Mucosa of rectum (tissue), 2 donors: ENCODE data around the gene NRCAM.

Source experiments
- H3K27ac ChIP-seq, 2 donors: one replicate each; pipeline ENCODE4 v1.7.0; 2013; ENCODE audit warnings: inconsistent platforms in 2 of 2, low read depth in 2 of 2, low read length in 2 of 2
- H3K27me3 ChIP-seq, 2 donors: one replicate each; pipeline ENCODE4 v1.7.0; 2013; ENCODE audit warnings: low read length in 2 of 2; ENCODE audit not compliant: control insufficient read depth in 2 of 2, insufficient read depth in 2 of 2
- H3K36me3 ChIP-seq, 2 donors: one replicate each; pipeline ENCODE4 v1.7.0; 2013; ENCODE audit warnings: low read length in 2 of 2; ENCODE audit not compliant: control insufficient read depth in 2 of 2, insufficient read depth in 2 of 2
- H3K4me1 ChIP-seq, 2 donors: one replicate each; pipeline ENCODE4 v1.7.0; 2013; ENCODE audit warnings: low read length in 2 of 2, mild to moderate bottlenecking in 1 of 2; ENCODE audit not compliant: control insufficient read depth in 2 of 2, insufficient read depth in 2 of 2
- H3K4me3 ChIP-seq, 2 donors: one replicate each; pipeline ENCODE4 v1.7.0; 2013; ENCODE audit warnings: low read length in 2 of 2
- H3K9ac ChIP-seq, 2 donors: one replicate each; pipeline ENCODE4 v1.7.0; 2013; ENCODE audit warnings: low read length in 2 of 2, low read depth in 1 of 2, mild to moderate bottlenecking in 1 of 2
- H3K9me3 ChIP-seq, 2 donors: one replicate each; pipeline ENCODE4 v1.7.0; 2013; ENCODE audit warnings: low read length in 2 of 2; ENCODE audit not compliant: control insufficient read depth in 2 of 2
- donor health status: healthy.
- donor health status: Normal muscosa, but diverticular disease.

Gene NRCAM

DNA sequence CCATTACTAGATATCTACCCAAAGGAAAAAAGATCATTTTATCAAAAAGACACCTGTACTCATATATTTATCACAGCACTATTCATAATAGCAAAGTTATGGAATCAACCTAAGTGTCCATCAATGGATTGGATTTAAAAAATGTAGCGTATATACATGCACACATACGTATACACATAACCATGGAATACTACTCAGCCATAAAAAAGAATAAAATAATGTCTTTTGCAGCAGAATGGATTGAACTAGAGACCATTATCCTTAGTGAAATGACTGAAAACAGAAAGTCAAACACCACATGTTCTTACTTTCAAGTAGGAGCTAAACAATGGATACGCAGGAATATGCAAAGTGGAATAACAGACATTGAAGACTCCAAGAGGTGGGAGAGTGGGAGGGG lies 168.4 kb downstream of the NRCAM start:
- Histone ChIP-seq H3K9ac (no peak overlapping the region), H3K27me3 (no peaks in the 10 kb centered on the region), H3K4me1 (no peaks in the 10 kb centered on the region), H3K36me3 (no peaks in the 10 kb centered on the region), H3K9me3 (no peaks in the 10 kb centered on the region), H3K27ac (no peak overlapping the region), H3K4me3 (no peak overlapping the region)

DNA sequence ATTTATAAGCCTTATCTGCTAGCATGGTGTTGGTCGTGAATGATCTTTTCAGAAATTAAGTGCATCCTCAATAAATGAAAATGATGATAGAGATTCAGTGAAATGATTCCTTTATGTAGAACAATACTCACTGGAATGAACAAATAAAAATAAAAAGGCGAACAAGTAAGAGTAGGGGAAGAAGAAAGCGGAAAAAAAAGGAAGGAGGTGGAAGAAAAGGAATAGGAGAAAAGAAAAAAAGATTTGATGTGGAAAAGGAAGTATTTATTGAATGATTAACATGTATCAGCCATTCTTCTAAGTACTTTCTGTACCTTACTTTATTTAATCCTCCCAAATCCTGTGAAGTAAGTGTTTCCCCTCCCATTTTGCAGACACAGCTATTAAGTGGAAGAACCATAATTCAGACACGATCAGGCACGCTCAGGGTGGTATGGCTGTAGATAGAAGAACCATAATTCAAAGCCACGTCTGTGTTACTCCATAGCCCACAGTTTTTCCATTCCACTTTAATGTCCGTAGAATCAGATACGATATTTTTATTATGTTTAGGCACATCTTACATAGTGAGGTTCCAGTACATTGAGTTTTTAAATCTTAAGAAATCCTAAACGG lies 169.8 kb downstream of the NRCAM start:
- no peaks in the 10 kb centered on the region for H3K9me3 ChIP-seq
- H3K4me1 ChIP-seq: no peaks in the 10 kb centered on the region
- no peaks in the 10 kb centered on the region for H3K36me3 ChIP-seq
- H3K27ac ChIP-seq: no peak overlapping the region
- no peaks in the 10 kb centered on the region for H3K27me3 ChIP-seq
- no peak overlapping the region for H3K4me3 ChIP-seq
- no peak overlapping the region for H3K9ac ChIP-seq

DNA sequence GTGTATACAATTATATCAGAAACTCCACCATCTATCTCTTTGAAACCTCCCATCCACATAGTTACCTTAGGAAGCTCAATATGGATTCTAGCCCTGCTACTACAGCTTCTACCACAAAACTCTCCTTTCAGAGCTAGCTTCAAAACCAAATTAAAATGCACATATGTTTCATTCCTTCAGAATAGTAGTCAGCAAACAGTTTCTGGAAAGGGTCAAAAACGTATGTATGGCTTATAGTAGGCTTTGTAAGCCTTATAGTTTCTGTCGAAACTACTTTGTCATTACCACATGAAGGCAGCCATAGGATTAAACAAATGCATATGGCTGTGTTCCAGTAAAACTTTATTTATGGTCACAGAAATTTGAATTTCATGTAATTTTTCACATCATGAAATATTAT lies 170.5 kb downstream of the NRCAM start:
- no peaks in the 10 kb centered on the region for H3K36me3 ChIP-seq
- no peaks in the 10 kb centered on the region for H3K4me1 ChIP-seq
- no peak overlapping the region for H3K4me3 ChIP-seq
- no peak overlapping the region for H3K27ac ChIP-seq
- no peaks in the 10 kb centered on the region for H3K27me3 ChIP-seq
- no peaks in the 10 kb centered on the region for H3K9me3 ChIP-seq
- H3K9ac ChIP-seq: no peak overlapping the region

DNA sequence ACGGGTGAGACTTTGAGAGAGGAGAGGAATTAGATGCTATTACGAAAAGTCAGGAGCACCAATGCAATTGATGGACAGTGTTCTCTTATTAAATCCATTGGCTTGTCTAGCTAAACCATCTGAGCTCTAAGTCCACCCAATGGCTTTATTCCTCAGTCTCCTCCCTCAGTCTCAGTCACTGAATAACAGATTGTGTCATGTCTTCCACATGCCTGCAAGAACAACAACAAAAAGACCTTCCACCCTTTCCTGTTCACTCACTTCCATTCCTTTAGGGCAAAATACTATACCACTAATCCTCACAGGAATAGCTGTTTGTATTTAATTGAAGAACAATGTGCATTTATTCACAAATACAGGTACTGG lies 171.2 kb downstream of the NRCAM start:
- H3K27me3 ChIP-seq: no peaks in the 10 kb centered on the region
- no peaks in the 10 kb centered on the region for H3K4me1 ChIP-seq
- no peaks in the 10 kb centered on the region for H3K9me3 ChIP-seq
- H3K36me3 ChIP-seq: no peaks in the 10 kb centered on the region
- H3K4me3 ChIP-seq: no peak overlapping the region
- no peak overlapping the region for H3K9ac ChIP-seq
- H3K27ac ChIP-seq: no peak overlapping the region

DNA sequence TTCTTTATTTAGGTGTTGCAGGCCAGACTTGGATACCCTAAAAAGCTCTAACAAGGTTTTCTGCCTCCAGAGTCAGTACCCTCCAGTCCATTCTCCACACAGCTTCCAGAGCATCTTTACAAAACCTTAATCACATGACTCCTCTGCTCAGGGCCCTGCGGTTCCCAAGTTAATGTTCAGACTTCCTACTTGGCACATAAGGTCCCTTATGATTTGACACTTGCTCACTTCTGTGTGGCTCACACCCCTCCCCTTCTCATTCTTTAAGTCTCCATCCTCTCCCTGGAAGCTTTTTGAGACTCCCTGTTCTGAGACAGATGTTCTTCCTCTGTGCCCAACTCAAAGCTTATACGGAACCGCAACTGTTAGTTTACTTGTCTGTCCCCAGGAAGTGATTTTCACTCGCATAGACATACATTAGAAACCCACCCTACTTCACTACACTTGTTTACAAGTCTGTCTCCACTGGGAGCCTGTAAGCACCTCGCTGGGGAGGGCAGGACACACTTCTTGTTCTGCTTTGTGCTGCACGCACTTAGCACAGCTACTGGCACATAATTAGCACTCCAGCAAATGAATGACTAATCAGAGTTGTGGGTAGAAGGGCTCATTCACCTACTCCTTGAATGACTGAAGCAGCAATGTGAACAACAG lies 171.8 kb downstream of the NRCAM start:
- no peak overlapping the region for H3K4me3 ChIP-seq

DNA sequence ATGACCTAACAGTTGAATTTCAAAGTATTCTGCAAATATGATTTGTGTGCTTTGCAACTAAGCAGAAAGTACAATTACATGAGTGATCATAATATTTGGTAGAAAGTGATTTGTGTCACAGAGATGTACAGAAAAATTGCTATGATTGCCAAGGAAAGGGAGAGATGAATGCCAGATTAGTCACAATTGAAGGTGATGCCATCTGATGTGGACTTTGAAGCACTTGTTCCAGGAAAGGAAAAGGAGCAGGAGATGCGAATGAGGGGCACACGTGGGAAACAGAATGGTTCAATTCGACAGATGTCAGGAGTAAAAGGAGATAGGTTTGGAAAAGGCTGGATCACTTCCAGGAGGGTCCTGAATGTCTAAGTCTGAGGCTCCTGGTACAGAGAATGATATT lies 173.0 kb downstream of the NRCAM start:
- Histone ChIP-seq H3K9ac (no peak overlapping the region), H3K4me1 (no peaks in the 10 kb centered on the region), H3K4me3 (no peak overlapping the region), H3K9me3 (no peaks in the 10 kb centered on the region), H3K36me3 (no peaks in the 10 kb centered on the region), H3K27ac (no peak overlapping the region), H3K27me3 (no peaks in the 10 kb centered on the region)

More for the DNA sequence above, 171.8 kb downstream of the NRCAM start:
- Histone ChIP-seq H3K9me3 (no peaks in the 10 kb centered on the region), H3K27ac (no peak overlapping the region), H3K9ac (no peak overlapping the region), H3K4me1 (no peaks in the 10 kb centered on the region), H3K27me3 (no peaks in the 10 kb centered on the region), H3K36me3 (no peaks in the 10 kb centered on the region)

DNA sequence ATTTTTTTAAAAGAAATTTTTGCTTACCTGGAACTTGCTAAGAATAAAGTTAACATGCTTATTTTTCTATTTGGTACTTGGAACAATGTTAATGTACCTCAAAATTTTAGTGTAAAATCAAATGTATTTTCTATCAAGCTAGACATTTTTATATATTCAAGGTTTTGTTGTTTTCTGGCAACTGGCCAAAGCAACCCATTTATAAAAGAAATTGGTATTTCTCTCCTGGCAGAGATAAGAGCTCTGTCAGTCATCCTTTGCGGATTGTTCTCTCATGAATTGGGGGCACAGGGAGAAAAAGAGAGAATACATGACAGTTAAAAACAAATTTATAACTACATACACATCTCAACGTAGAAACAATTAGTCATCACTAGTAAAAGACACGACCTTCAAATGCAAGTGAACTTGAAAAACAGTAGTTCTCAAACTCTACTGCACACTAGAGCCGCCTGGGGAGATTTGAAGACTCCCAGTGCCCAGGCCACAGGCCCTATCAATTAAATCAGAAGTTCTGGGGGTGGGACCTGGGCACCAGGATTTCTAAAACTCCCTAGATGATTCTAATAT lies 173.7 kb downstream of the NRCAM start:
- Histone ChIP-seq H3K4me3 (no peak overlapping the region), H3K9me3 (no peaks in the 10 kb centered on the region), H3K4me1 (no peaks in the 10 kb centered on the region), H3K9ac (no peak overlapping the region), H3K36me3 (no peaks in the 10 kb centered on the region), H3K27ac (no peak overlapping the region), H3K27me3 (no peaks in the 10 kb centered on the region)

DNA sequence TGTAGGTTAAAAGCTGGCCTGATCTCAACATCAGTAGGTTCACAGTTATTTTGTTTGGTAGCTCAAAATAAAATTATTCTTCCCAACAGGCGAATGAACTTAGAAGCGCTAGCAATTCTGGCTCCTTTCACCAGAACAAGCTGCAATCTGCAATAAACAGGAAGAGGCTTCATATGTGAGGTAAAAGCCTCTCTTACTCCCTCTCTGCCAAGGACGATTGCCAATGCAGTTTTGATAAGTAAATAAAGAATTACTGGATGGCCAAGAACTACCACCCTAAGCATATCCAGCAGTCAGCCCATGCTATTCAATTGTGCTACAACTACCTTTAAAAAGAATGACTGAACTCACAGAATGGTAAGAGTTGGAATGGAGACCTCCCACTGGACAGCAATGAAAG lies 176.1 kb downstream of the NRCAM start:
- H3K9ac ChIP-seq: no peak overlapping the region
- no peaks in the 10 kb centered on the region for H3K4me1 ChIP-seq
- no peak overlapping the region for H3K27ac ChIP-seq
- no peaks in the 10 kb centered on the region for H3K36me3 ChIP-seq
- H3K9me3 ChIP-seq: no peaks in the 10 kb centered on the region
- H3K27me3 ChIP-seq: no peaks in the 10 kb centered on the region
- H3K4me3 ChIP-seq: no peak overlapping the region

DNA sequence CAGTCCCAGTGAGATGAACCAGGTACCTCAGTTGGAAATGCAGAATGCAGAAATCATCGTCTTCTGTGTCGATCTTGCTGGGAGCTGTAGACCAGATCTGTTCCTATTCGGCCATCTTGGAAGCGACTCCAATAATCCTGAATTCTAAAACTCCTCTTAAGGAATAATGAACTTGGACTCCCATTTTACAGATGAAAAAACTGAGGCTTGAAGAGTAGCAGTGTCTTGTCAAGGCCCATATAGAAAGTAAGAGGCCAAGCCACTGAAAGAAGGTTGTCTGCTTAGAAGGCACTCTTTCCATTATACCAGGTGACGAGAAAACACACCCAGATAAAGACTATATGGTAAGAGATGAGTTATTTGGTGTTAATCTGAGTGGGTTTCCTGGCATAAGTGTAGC lies 177.5 kb downstream of the NRCAM start:
- no peaks in the 10 kb centered on the region for H3K4me1 ChIP-seq
- H3K27ac ChIP-seq: no peak overlapping the region
- H3K27me3 ChIP-seq: no peaks in the 10 kb centered on the region
- no peak overlapping the region for H3K4me3 ChIP-seq
- no peaks in the 10 kb centered on the region for H3K9me3 ChIP-seq
- H3K36me3 ChIP-seq: no peaks in the 10 kb centered on the region
- no peak overlapping the region for H3K9ac ChIP-seq

DNA sequence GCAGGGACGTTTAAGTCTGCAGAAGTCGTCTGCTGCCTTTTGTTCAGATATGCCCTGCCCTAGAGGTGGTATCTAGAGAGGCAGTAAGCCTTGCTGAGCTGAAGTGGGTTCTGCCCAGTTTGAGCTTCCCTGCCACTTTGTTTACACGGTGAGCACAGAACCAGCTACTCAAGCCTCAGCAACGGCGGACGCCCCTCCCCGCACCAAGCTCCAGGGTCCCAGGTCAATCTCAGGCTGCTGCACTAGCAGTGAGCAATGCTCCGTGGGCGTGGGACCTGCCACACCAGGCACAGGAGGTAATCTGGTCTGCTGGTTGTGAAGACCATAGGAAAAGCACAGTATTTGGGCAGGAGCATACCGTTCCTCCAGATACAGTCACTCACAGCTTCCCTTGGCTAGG lies 178.0 kb downstream of the NRCAM start:
- Histone ChIP-seq H3K27ac (no peak overlapping the region), H3K4me1 (no peaks in the 10 kb centered on the region), H3K27me3 (no peaks in the 10 kb centered on the region), H3K36me3 (no peaks in the 10 kb centered on the region), H3K4me3 (no peak overlapping the region), H3K9ac (no peak overlapping the region), H3K9me3 (no peaks in the 10 kb centered on the region)
